Activated CD4-positive, alpha-beta T cell treated with anti-CD3 and anti-CD28 coated beads, Interleukin-10, Interleukin-2, amounts not matched to agents 100 ng/mL and 50 ng/mL, durations not matched to agents 16 hours and 8 hours (primary cell): ENCODE data around the gene CEP68.
"Not testable (repeated sequence)": the region's sequence is repeated elsewhere in the genome, so short reads cannot be mapped to it uniquely, and the experiment has no call there.

ENCODE experiments used
- DNase-seq: peaks from one replicate; pipeline ENCODE4 v3.0.0-alpha.2; 2020

Gene CEP68

GRCh38 chr2:65032019-65032975 is 23.9 kb upstream of the CEP68 start:
- DNase-seq = no peak

GRCh38 chr2:65033178-65033577 is 23.0 kb upstream of the CEP68 start:
- DNase-seq = peak; percentile 16

- not testable (repeated sequence) for DNase-seq
These were observed 22.5 kb upstream of the CEP68 start for GRCh38 chr2:65033667-65034066.

DNA sequence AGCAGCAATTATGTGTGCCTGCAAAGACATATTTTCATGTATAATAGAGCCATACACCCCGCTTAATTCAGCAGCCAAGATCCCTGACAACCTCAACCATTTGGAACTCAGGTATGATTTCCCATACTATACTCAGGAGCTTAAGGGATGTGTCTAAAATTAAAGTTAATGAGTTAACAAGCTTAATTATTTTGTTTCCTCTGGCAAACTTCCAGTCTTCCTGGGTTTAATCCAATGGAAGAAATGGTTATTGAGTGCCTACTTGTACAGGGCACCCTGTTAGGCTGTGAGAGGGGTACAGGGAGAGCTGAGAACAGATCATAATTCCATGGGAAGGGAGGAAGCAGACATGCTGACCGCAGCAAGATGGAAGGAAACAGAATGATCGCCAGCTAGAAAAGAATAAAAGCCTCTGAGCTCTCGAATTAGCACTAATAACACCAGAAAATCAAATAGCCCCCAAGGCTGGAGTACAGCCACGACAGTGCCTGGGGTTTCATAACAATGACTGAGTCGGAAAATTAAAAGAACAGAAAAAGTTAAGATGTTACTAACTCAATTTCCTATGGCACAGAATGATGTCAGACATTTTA is 20.8 kb upstream of the CEP68 start:
- DNase-seq = no peak

GRCh38 chr2:65037178-65037577 is 19.0 kb upstream of the CEP68 start:
- DNase-seq = no peak

- DNase-seq = no peak
These were observed 16.6 kb upstream of the CEP68 start for GRCh38 chr2:65039640-65040039.

DNA sequence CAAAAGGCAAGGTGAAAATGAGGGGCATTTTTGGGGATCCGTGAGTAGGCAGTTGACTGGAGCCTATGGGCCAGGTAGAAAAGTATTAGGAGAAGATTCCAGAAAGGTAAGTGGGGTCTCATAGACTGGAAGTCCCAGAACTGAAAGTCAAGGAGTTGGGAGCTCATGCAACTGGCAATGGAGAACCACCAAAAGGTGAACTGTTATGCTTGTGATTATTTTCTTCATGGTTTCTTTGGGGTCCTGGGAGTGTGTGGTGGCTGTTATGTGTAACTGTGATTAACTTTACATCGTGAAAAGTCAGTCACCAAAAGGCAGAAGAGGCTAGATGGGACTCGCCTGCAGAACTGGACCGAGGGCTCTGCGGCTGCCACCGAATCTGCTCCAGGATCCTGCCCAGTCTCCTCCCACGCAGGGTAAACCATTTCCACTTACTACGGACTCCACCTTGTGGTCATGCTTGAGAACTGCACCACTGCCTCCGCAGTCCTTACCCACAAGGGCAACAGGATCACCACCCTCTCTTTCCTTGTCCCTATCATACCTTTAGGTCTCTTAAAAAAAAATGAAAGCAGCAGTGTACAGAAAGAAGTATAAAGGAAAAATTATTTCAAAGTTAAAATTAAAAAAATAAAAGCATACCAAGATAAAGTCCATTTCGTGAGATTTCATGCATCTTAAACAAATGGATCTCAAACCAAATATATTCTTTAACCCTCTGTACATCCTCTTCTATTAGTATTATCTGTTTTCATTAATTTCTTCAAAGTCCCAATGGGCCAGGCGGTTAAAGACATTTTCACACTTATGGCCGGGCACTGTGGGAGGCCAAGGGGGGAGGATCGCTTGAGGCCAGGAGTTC is 15.6 kb upstream of the CEP68 start:
- DNase-seq = peak; percentile 85

GRCh38 chr2:65043001-65043400 is 13.2 kb upstream of the CEP68 start:
- DNase-seq = no peak

DNA sequence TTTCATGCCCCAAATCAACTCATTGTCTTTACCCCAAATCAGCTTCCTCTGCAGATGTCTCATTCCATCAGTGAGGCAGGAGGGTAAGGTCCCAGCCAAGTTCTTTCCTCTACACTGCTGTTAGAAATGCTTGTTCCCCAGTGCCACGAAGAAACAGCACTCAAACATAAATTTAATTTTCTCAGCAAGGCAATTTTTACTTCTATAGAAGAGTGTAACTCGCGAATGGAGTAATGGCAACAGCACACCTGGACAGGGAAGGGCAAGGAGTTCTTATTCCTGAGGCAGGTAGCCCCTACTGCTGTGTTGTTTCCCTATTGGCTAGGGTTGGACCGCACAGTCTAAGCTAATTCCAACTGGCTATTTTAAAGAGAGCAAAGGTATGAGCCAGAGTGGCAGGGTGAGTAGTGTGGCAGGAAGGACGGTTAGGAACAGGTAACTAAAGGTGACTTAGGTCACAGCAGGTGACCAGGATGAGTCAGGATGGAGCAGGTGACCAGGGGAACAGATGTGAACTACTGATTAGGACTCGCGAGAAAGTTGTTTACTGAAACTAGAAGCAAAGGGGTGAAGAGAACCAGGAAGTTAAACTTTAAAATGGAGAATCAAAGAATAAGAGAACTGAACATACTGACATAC is 12.0 kb upstream of the CEP68 start:
- no peak for DNase-seq

- no peak for DNase-seq
These were observed 10.6 kb upstream of the CEP68 start for GRCh38 chr2:65045651-65046050.

GRCh38 chr2:65046633-65047407 is 9.4 kb upstream of the CEP68 start:
- DNase-seq = no peak

- no peak for DNase-seq
These were observed 7.1 kb upstream of the CEP68 start for GRCh38 chr2:65049010-65049639.

GRCh38 chr2:65050931-65051330 is 5.3 kb upstream of the CEP68 start:
- no peak for DNase-seq

DNA sequence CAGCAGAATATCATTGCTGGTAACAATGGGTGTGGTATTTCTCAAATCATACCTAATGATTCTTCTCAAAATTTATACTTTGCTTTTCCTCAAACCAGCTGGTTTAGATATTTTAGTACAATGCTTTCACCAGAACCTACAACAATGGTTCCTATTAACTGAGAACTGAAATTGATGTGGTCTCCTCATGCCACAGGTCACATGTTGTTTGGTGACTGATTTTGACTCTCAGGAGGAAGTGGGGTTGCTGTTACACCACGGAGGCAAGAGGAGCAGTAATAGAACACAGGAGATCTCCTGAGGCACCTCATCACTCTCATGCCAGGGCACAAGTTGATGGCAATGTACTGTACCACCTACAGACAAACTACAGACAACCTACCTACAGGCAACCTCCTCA is 3.0 kb upstream of the CEP68 start:
- peak; percentile 78 for DNase-seq

- no peak for DNase-seq
These were observed 1.3 kb upstream of the CEP68 start for GRCh38 chr2:65054749-65055421.

GRCh38 chr2:65055422-65056214 is 598 bp upstream of the CEP68 start:
- DNase-seq = no peak

DNA sequence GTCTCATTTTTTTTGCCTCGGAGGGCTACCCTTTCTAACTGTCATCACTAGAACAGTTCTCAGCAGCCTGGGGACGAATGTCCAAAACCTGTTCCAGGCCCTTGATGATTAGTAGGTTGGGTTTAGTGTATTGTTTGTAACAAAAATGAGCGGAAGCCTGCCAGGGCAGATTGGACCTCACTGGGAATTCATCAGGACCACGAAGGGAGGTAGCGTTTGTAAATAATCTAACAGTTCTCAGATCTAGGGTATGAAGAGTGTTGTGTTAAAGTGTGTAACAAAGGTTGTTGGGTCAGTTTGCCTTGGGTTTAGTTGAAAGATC is 799 bp downstream of the CEP68 start:
- no peak for DNase-seq

DNA sequence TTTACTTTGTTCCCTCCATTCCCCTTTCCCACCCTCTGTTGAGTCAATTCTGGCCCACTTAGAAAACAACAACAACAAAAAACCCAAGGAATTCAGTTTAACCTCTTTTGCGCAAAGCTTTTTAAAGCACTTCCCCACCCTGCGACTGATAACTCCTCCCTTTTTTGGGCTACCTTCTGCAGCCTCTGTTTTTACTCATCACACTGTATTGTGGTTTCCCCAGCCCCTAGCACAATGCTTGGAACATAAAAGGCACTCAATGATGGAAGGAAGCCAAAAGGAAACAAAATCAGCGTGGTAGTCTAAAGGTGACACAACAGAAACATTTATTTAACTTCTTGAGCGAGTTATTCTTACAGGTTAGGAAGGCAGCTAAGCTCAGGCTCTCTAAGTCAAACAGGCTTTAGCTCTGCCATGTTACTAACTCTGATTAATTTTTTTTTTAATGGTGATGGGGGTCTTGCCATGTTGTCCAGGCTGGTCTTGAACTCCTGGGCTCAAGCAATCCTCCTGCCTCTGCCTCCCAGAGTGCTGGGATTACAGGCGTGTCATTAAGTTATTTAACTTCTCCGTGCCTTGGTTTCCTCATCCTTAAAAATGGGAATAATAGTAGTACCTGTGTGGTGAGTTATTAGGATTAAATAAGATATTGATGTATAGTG is 1.3 kb downstream of the CEP68 start:
- DNase-seq = peak; percentile 90

DNA sequence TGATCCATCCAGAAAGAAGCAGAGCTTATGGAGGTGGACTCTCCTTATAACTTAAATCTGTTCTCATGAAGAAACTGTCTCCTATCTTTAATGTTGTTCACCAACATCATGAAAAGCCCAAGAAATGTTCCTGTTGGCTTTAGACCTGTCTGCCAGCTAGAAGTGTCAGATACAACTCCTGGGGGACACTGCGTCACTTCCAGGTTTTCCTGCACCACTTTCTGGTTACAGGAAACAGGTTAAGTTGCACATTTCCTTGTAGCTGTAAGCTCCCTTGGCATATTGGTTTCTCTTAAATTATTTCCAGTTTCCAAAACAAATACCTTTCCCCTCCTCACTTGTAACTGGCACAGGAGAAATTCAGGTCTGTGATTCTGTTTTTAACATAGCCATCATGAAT is 2.9 kb downstream of the CEP68 start:
- no peak for DNase-seq
